Panc1 (cell line): Measurements from ENCODE around the gene RGPD4.

Experiments used
- POLR2AphosphoS5 ChIP-seq: IDR thresholded peaks from 2 replicates; pipeline ENCODE4 v1.6.1; 2012; ENCODE audit warnings: mild to moderate bottlenecking, low read depth, low read length, moderate library complexity
- TCF7L2 ChIP-seq: IDR thresholded peaks from 2 replicates; pipeline ENCODE4 v1.6.1; 2011; ENCODE audit warnings: mild to moderate bottlenecking, low read depth, low read length, inconsistent platforms
- TF ChIP-seq, protein P1 (sequence below): fragments of 450-650 bp; IDR thresholded peaks from 2 replicates; pipeline ENCODE4 v1.5.1; 2017; ENCODE audit warnings: mild to moderate bottlenecking

DNA sequence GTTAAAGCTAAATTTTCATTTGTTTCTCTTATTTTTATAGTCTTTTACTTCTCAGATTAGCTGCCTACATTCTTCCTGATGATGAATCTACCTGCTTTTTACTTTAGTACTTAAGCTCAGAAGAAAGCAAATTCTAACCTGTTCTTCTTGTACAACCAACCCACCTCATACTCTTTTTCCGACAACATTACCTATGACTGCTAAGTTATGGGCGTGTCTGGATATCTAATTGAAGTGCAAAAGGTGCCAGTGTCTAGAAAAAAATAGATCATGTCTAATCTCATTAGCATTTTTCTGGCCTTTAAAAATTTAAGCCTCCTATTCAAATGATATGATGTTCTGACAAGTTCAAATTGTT lies 1.5 kb upstream of the RGPD4 start:
- TF ChIP-seq POLR2AphosphoS5: no peak
- TF ChIP-seq, protein P1, sequence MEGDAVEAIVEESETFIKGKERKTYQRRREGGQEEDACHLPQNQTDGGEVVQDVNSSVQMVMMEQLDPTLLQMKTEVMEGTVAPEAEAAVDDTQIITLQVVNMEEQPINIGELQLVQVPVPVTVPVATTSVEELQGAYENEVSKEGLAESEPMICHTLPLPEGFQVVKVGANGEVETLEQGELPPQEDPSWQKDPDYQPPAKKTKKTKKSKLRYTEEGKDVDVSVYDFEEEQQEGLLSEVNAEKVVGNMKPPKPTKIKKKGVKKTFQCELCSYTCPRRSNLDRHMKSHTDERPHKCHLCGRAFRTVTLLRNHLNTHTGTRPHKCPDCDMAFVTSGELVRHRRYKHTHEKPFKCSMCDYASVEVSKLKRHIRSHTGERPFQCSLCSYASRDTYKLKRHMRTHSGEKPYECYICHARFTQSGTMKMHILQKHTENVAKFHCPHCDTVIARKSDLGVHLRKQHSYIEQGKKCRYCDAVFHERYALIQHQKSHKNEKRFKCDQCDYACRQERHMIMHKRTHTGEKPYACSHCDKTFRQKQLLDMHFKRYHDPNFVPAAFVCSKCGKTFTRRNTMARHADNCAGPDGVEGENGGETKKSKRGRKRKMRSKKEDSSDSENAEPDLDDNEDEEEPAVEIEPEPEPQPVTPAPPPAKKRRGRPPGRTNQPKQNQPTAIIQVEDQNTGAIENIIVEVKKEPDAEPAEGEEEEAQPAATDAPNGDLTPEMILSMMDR: no peak
- TF ChIP-seq TCF7L2: no peak
